Calu3 (cell line): Measurements from ENCODE around the gene CDK17. TPM values are rescaled to one million over a fixed set of nuclear protein-coding genes. Genes with fewer than 3 reads are reported as not detected.
A peak's percentile ranks its signal among the peaks of the same experiment; 100 is the strongest.
"Not testable (repeated sequence)": the region's sequence is repeated elsewhere in the genome, so short reads cannot be mapped to it uniquely, and the experiment has no call there.

Source experiments
- BruUV-seq: library from RNA; stranded (reverse); fragments of 400-500 nt; replicated peaks from 2 replicates; lab custom pipeline; 2021; lab: Mats Ljungman, UMichigan
- CTCF ChIA-PET: fragments of 300-600 bp; sonication (Branson Sonifier 250); formaldehyde crosslinking; loops from one replicate; lab custom pipeline; 2022; ENCODE audit warnings: antibody characterized with exemption; lab: Charles Lee
- DNase-seq: peaks from one replicate; pipeline ENCODE4 v3.0.0; 2022
- H3K27ac Mint-ChIP-seq: one replicate; pipeline ENCODE4 v1.8.0; 2022; ENCODE audit warnings: mixed read lengths; ENCODE audit not compliant: unreplicated experiment
- H3K27me3 Mint-ChIP-seq: one replicate; pipeline ENCODE4 v1.8.0; 2022; ENCODE audit warnings: mixed read lengths; ENCODE audit not compliant: unreplicated experiment
- H3K36me3 Mint-ChIP-seq: one replicate; pipeline ENCODE4 v1.8.0; 2022; ENCODE audit warnings: mild to moderate bottlenecking, moderate library complexity, mixed read lengths; ENCODE audit not compliant: insufficient read depth, unreplicated experiment
- H3K4me1 Mint-ChIP-seq: one replicate; pipeline ENCODE4 v1.8.0; 2022; ENCODE audit warnings: mild to moderate bottlenecking, low read depth, mixed read lengths; ENCODE audit not compliant: unreplicated experiment
- H3K4me3 Mint-ChIP-seq: one replicate; pipeline ENCODE4 v1.8.0; 2022; ENCODE audit warnings: mild to moderate bottlenecking, low read depth, moderate library complexity, mixed read lengths; ENCODE audit not compliant: unreplicated experiment
- H3K9me3 Mint-ChIP-seq: one replicate; pipeline ENCODE4 v1.8.0; 2022; ENCODE audit warnings: low read depth, mixed read lengths; ENCODE audit not compliant: unreplicated experiment
- intact Hi-C: fragments of 100-400 bp; cut with micrococcal nuclease; formaldehyde crosslinking; loops from one replicate; pipeline ENCODE4 v1.10.0; 2022; ENCODE audit not compliant: unreplicated experiment
- total RNA-seq: library from RNA; stranded (reverse); gene quantifications from 2 replicates; pipeline ENCODE4 v1.2.3, GENCODE V29; 2022
- TF ChIP-seq, protein P1 (sequence below): fragments of 200-600 bp; IDR thresholded peaks from one replicate; pipeline ENCODE4 v1.8.0; 2022; ENCODE audit warnings: antibody characterized with exemption; ENCODE audit not compliant: unreplicated experiment

The CDK17 gene
- total RNA-seq, 1 experiment from 2014 or later, result 28.8 TPM

DNA sequence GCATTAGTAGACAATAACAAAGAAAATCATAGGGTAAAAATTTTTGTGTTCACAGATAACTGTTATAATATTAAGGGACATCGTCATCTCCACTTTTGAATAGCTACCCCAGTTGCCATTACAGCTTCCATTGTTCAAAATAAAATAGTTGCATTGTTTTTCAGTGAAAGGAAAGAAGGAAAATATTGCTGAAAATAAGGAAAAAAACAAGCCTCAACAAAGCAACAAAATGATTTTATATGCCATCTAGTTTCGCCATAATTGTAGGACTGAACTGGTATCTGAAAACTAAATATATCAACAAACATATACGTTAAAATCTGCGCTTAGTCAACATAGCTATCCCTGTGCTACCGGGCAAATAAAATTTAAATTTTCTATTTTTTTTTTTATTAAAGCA, 3.3 kb downstream of the CDK17 start:
- no peaks in the 10 kb centered on the region for H3K9me3 Mint-ChIP-seq
- intact Hi-C loops, result loop anchor here (5.0 to 10.0 kb wide), 5 partner anchors 35 to 350 kb away; no protein-coding TSS in a partner anchor
- H3K27me3 Mint-ChIP-seq, result no peaks in the 10 kb centered on the region
- no peak overlapping the region for H3K27ac Mint-ChIP-seq
- H3K36me3 Mint-ChIP-seq, result peaks cover 34% of the 10 kb centered on the region
- BruUV-seq, result no TSS peak
- TF ChIP-seq, protein P1, sequence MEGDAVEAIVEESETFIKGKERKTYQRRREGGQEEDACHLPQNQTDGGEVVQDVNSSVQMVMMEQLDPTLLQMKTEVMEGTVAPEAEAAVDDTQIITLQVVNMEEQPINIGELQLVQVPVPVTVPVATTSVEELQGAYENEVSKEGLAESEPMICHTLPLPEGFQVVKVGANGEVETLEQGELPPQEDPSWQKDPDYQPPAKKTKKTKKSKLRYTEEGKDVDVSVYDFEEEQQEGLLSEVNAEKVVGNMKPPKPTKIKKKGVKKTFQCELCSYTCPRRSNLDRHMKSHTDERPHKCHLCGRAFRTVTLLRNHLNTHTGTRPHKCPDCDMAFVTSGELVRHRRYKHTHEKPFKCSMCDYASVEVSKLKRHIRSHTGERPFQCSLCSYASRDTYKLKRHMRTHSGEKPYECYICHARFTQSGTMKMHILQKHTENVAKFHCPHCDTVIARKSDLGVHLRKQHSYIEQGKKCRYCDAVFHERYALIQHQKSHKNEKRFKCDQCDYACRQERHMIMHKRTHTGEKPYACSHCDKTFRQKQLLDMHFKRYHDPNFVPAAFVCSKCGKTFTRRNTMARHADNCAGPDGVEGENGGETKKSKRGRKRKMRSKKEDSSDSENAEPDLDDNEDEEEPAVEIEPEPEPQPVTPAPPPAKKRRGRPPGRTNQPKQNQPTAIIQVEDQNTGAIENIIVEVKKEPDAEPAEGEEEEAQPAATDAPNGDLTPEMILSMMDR, result no peak
- CTCF ChIA-PET, result no interaction called here
- H3K4me1 Mint-ChIP-seq, result peaks cover 36% of the 10 kb centered on the region
- H3K4me3 Mint-ChIP-seq, result peak overlapping the region; percentile 26
- no peak for DNase-seq

DNA sequence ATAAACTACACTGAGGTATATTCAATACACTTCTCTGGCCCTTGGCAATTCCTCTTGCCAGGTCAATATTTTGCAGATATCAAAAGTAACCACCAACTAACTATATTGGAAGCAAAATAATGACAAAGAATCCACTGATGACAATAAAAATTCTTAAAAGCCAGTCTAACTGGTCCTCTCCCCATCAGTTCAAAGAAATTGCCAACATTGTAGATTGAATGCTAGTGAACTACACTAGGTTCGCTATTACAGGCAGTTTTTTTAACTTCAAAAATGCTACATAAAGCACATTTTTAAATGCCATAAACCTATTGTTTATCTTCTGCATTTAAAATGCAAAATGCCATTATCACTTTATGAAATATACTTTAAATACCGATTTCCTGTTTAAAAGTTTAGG, 4.0 kb downstream of the CDK17 start:
- no peak overlapping the region for H3K27ac Mint-ChIP-seq
- no TSS peak for BruUV-seq
- TF ChIP-seq, protein P1, result no peak
- peaks cover 31% of the 10 kb centered on the region for H3K4me1 Mint-ChIP-seq
- CTCF ChIA-PET, result no interaction called here
- H3K4me3 Mint-ChIP-seq, result peak overlapping the region; percentile 26
- no peak for DNase-seq
- no peaks in the 10 kb centered on the region for H3K27me3 Mint-ChIP-seq
- no peaks in the 10 kb centered on the region for H3K9me3 Mint-ChIP-seq
- intact Hi-C loops, result loop anchor here (5.0 to 10.0 kb wide), 5 partner anchors 34 to 349 kb away; no protein-coding TSS in a partner anchor
- H3K36me3 Mint-ChIP-seq, result peaks cover 30% of the 10 kb centered on the region

DNA sequence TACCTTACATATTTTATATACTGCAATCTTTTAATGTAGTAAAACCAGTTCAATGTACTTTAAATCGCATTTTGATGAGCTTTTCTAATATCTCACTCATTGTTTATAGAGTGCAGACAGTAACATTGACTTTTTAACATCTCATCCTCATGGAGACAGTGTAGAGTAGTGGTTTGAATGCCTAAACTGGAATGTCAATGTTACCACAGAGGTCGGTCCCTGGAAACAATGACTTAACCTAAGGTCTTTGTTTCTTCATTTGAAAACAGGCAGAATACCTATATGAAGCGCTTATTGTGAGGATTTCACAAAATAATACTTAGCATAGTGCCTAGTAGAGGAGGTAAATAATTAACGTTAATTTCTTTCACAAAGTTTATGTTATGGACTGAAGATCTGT, 5.0 kb downstream of the CDK17 start:
- BruUV-seq, result no TSS peak
- H3K4me3 Mint-ChIP-seq, result peak overlapping the region; percentile 26
- H3K27ac Mint-ChIP-seq, result no peak overlapping the region
- intact Hi-C loops, result loop anchor here (5.0 to 10.0 kb wide), 5 partner anchors 33 to 348 kb away; no protein-coding TSS in a partner anchor
- DNase-seq, result no peak
- H3K4me1 Mint-ChIP-seq, result peaks cover 27% of the 10 kb centered on the region
- TF ChIP-seq, protein P1, result no peak
- CTCF ChIA-PET, result no interaction called here
- no peaks in the 10 kb centered on the region for H3K27me3 Mint-ChIP-seq
- H3K9me3 Mint-ChIP-seq, result no peaks in the 10 kb centered on the region
- H3K36me3 Mint-ChIP-seq, result peaks cover 21% of the 10 kb centered on the region

DNA sequence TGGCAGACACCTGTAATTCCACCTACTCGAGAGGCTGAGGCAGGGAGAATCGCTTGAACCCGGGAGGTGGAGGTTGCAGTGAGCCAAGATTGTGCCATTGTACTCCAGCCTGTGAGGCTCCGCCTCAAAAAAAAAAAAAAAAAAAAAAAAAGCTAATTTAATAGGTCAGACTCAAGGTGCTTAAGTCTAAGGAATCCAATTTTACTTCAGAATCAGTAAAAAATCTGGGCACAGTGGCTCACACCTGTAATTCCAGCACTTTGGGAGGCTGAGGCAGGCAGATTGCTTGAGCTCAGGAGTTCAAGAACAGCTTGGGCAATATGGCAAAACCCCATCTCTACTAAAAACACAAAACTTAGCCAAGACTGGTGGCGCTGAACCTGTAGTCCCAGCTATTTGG, 7.0 kb downstream of the CDK17 start:
- not testable (repeated sequence) for H3K27me3 Mint-ChIP-seq, H3K9me3 Mint-ChIP-seq, H3K27ac Mint-ChIP-seq, DNase-seq, BruUV-seq, H3K4me3 Mint-ChIP-seq, H3K36me3 Mint-ChIP-seq
- intact Hi-C loops, result loop anchor here (10.0 kb wide), 2 partner anchors 98 to 128 kb away; no protein-coding TSS in a partner anchor
- H3K4me1 Mint-ChIP-seq, result peaks cover 27% of the 10 kb centered on the region
- CTCF ChIA-PET, result interaction anchor here (0.7 kb wide), 1 partner anchor 1275 kb away, joined by 5 read pairs; no protein-coding TSS in a partner anchor

DNA sequence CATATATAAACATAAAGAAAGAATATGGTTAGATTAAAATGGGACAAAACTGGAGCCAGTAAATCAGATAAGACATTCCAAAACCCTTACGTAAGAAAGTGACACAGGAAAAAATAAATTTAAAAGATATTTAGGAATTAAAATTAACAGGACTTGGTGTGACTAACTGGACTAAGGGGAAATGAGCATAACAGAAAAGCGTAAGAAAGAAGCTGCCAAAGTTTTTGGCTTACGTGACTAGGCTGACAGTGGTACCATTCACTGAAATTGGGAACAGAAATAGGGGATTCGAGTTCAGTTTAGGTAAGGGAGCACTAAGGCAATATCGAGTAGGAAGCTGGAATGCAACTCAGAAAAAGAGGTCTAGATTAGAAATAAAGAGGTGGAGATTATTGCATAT, 7.8 kb downstream of the CDK17 start:
- no peaks in the 10 kb centered on the region for H3K9me3 Mint-ChIP-seq
- peaks cover 27% of the 10 kb centered on the region for H3K4me1 Mint-ChIP-seq
- CTCF ChIA-PET, result no interaction called here
- no peaks in the 10 kb centered on the region for H3K36me3 Mint-ChIP-seq
- no peak overlapping the region for H3K27ac Mint-ChIP-seq
- H3K4me3 Mint-ChIP-seq, result no peak overlapping the region
- no peaks in the 10 kb centered on the region for H3K27me3 Mint-ChIP-seq
- intact Hi-C loops, result loop anchor here (10.0 kb wide), 2 partner anchors 98 to 128 kb away; no protein-coding TSS in a partner anchor
- DNase-seq, result no peak
- BruUV-seq, result no TSS peak
- TF ChIP-seq, protein P1, result no peak
